Prostate gland (tissue), 2 donors: Measurements from ENCODE around the gene PPFIBP2. TPM values are rescaled to one million over a fixed set of nuclear protein-coding genes. Genes with fewer than 3 reads are reported as not detected.

Experiments
- DNase-seq: peaks from one replicate; pipeline ENCODE4 v3.0.0-alpha.2; 2019; ENCODE audit warnings: low spot score
- H3K27ac ChIP-seq, 2 donors: fragments of 200-600 bp; sonication (generic); 2 replicates each; pipeline ENCODE4 v1.5.1; 2017 to 2019
- H3K27me3 ChIP-seq: fragments of 200-600 bp; sonication (generic); replicated peaks from 2 replicates; pipeline ENCODE4 v1.5.1; 2019; ENCODE audit not compliant: insufficient read depth
- H3K36me3 ChIP-seq, 2 donors: fragments of 200-600 bp; sonication (generic); 1 replicate in 1 of 2; 2 replicates in 1 of 2; pipeline versions ENCODE4 v1.5.1 to v1.8.1; 2017 to 2019
- H3K4me1 ChIP-seq: fragments of 200-600 bp; sonication (generic); replicated peaks from 2 replicates; pipeline ENCODE4 v1.5.1; 2019
- H3K4me3 ChIP-seq, 2 donors: fragments of 200-600 bp; sonication (generic); 2 replicates each; pipeline ENCODE4 v1.5.1; 2017 to 2019
- H3K9me3 ChIP-seq: fragments of 200-600 bp; sonication (generic); 2 replicates; pipeline ENCODE4 v1.5.1; 2017
- POLR2A ChIP-seq: fragments of 450-650 bp; IDR thresholded peaks from one replicate; pipeline ENCODE4 v1.6.1; 2016; ENCODE audit warnings: antibody characterized with exemption, mild to moderate bottlenecking
- POLR2AphosphoS5 ChIP-seq: sonication (generic); formaldehyde crosslinking; IDR thresholded peaks from one replicate; pipeline ENCODE4 v1.6.1; 2017; ENCODE audit warnings: antibody characterized with exemption
- WGBS: methylation state at CpG from one replicate; pipeline ENCODE4 v1.1.5; 2018; 5-methylcytosine and 5-hydroxymethylcytosine counted together
- intact Hi-C: fragments of 100-400 bp; cut with DNase I; formaldehyde crosslinking; loops from one replicate; pipeline ENCODE4 v1.14.2; 2022
- total RNA-seq, 2 donors: library from RNA; depleted of rRNA; stranded (reverse); fragments of >200 nt; gene quantifications; one replicate each; pipeline ENCODE4 v1.1.0, GENCODE V29; 2016
- TF ChIP-seq, protein P1 (sequence below), 4 experiments: fragments of 200-600 bp in 2 of 4; fragments of 450-650 bp in 2 of 4; sonication (generic) in 2 of 4; IDR thresholded peaks; 1 replicate in 3 of 4; 2 replicates in 1 of 4; pipeline ENCODE4 v1.5.1; 2016 to 2019; ENCODE audit warnings: antibody characterized with exemption in 4 of 4, mild to moderate bottlenecking in 2 of 4, moderate library complexity in 2 of 4

PPFIBP2 gene
- total RNA-seq, 2 donors from 2014 or later: 76.3 to 88.3 TPM

DNA sequence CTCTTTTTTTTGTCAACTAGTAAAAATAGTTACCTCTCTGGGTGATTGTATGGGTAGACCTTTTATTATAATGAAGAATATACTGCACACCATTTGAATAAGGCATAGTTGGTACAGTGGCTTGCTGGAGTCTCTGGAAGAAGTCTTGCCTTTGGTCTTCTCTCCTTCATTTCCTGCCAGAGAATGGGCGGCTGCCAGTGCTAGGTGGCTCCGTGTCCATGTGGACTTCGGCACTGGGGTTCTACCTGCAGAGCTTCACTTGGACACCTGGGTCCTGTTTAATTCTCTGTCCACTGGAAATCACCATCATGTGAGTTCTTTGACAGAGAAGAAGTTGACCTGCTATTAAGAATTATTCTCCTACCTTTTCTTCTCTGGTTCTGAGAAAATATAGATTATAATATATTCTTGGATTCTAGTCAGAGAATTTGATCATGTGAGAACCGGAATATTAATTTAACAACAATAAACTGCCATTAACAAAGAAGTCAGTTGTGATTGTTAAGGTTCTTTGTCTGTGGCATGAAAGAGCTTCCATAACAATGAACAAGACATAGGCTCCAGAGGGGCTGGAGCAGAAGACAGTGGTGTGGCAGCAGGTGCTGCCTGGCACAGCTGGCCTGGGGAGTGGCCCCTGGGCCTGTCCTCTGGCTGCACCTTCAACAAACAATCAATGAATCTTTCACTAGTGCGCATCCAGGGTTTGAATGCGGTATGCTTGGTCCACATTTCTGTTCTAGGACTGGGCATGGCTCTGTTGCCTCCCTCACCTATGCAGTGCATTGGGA lies 77.5 kb downstream of the PPFIBP2 start:
- intact Hi-C loops: no loop called here
- no peaks in the 10 kb centered on the region for H3K27me3 ChIP-seq
- H3K4me3 ChIP-seq: no peak overlapping the region
- WGBS: 97% methylated on average over 6 of the region's 6 CpGs
- H3K27ac ChIP-seq: no peak overlapping the region
- no peaks in the 10 kb centered on the region for H3K9me3 ChIP-seq
- TF ChIP-seq POLR2AphosphoS5 (no peak), POLR2A (no peak)
- TF ChIP-seq, protein P1, sequence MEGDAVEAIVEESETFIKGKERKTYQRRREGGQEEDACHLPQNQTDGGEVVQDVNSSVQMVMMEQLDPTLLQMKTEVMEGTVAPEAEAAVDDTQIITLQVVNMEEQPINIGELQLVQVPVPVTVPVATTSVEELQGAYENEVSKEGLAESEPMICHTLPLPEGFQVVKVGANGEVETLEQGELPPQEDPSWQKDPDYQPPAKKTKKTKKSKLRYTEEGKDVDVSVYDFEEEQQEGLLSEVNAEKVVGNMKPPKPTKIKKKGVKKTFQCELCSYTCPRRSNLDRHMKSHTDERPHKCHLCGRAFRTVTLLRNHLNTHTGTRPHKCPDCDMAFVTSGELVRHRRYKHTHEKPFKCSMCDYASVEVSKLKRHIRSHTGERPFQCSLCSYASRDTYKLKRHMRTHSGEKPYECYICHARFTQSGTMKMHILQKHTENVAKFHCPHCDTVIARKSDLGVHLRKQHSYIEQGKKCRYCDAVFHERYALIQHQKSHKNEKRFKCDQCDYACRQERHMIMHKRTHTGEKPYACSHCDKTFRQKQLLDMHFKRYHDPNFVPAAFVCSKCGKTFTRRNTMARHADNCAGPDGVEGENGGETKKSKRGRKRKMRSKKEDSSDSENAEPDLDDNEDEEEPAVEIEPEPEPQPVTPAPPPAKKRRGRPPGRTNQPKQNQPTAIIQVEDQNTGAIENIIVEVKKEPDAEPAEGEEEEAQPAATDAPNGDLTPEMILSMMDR (IDR thresholded peaks at IDR 0.05): no peak
- no peaks in the 10 kb centered on the region for H3K4me1 ChIP-seq
- no peak for DNase-seq
- H3K36me3 ChIP-seq: no peaks in the 10 kb centered on the region

DNA sequence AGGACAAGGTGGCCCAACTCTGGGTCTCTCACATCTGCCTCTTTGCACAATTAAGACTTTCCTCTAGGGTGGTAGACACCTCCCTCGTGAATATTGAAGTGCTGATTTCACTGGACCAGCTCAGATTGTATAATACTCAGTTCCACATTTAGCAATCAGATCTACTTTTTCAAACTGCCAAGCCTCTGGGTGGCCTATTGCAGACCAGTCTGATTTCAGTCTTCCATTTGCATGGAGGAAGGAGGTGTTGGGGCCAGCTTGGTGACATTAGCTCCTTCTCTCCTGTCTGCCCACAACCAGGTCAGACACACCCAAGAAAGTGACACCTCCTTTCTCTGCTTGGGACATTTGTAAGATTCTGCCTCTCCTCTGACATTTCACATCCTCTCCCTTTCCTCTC lies 78.2 kb downstream of the PPFIBP2 start:
- no peak overlapping the region for H3K4me3 ChIP-seq
- 95% methylated on average over 1 of the region's 1 CpG for WGBS
- intact Hi-C loops: no loop called here
- H3K27me3 ChIP-seq: no peaks in the 10 kb centered on the region
- no peak overlapping the region for H3K27ac ChIP-seq
- no peaks in the 10 kb centered on the region for H3K9me3 ChIP-seq
- TF ChIP-seq POLR2A: no peak
- TF ChIP-seq, protein P1 (IDR thresholded peaks at IDR 0.05): no peak
- no peak for TF ChIP-seq POLR2AphosphoS5
- peaks cover 2% of the 10 kb centered on the region for H3K4me1 ChIP-seq
- DNase-seq: no peak
- H3K36me3 ChIP-seq: no peaks in the 10 kb centered on the region

DNA sequence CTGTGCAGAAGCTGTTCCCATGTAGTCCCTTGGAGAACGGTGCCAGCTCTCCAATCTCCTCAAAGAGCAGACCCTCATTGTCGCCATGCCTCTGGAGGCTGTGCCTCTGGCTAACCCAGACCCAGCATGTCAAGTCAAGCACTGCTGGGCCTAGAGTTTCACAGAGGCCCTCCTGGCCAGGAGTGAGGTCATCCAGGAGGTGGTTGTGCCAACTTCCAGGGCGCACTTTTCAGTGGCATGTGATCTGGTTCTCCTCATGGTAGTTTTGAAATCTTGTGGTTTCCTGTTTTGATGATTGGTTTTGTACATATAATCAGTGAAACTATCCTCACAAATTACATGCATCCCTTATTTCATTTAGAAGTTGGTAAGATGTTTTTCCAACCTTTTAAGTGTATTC lies 78.9 kb downstream of the PPFIBP2 start:
- TF ChIP-seq, protein P1 (IDR thresholded peaks at IDR 0.05): no peak
- TF ChIP-seq POLR2AphosphoS5 (peak; percentile 18), POLR2A (no peak)
- Histone ChIP-seq H3K4me3 (no peak overlapping the region), H3K27me3 (no peaks in the 10 kb centered on the region), H3K4me1 (peaks cover 7% of the 10 kb centered on the region), H3K36me3 (no peaks in the 10 kb centered on the region), H3K27ac (no peak overlapping the region), H3K9me3 (no peaks in the 10 kb centered on the region)
- WGBS: 78% methylated on average over 3 of the region's 3 CpGs
- DNase-seq: peak; percentile 24
- intact Hi-C loops: no loop called here

DNA sequence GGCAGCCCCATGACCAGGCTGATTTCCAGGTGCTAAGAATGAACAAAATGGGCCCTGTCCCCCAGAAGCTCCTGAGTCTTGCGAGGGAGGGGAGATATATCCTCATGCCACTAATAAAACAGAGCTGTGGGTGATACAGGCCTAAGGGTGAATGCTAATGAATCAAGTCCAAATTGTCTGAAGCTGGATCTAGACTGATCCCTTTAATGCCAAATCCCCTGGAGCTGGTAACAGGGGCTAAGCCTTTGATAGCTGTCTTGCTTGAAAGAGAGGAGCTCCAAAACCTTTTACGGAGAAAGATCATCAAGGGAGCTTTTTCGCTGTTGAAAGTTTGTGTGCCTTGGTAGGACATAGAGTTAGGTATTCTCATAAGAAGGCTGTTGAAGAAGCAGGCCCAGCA lies 79.7 kb downstream of the PPFIBP2 start:
- H3K27ac ChIP-seq: no peak overlapping the region
- H3K36me3 ChIP-seq: no peaks in the 10 kb centered on the region
- TF ChIP-seq POLR2AphosphoS5: no peak
- TF ChIP-seq, protein P1 (IDR thresholded peaks at IDR 0.05): no peak
- TF ChIP-seq POLR2A: no peak
- H3K9me3 ChIP-seq: no peaks in the 10 kb centered on the region
- no peak for DNase-seq
- no peak overlapping the region for H3K4me3 ChIP-seq
- H3K27me3 ChIP-seq: no peaks in the 10 kb centered on the region
- intact Hi-C loops: no loop called here
- 57% methylated on average over 3 of the region's 3 CpGs for WGBS
- H3K4me1 ChIP-seq: peaks cover 7% of the 10 kb centered on the region
